Activated CD4-positive, alpha-beta T cell treated with anti-CD3 and anti-CD28 coated beads, Interleukin-2, amount 10 ng/mL, durations not matched to agents 24 days and 14 days (primary cell): ENCODE results near the gene MAF. TPM values are rescaled to one million over a fixed set of nuclear protein-coding genes. Genes with fewer than 3 reads are reported as not detected.

Experiments used
- DNase-seq: peaks from one replicate; pipeline ENCODE4 v3.0.0; 2022
- H3K27ac Mint-ChIP-seq: one replicate; pipeline ENCODE4 v1.8.0; 2022; ENCODE audit warnings: mild to moderate bottlenecking, mixed read lengths
- H3K27me3 Mint-ChIP-seq: one replicate; pipeline ENCODE4 v1.8.0; 2022; ENCODE audit warnings: mixed read lengths
- H3K36me3 Mint-ChIP-seq: one replicate; pipeline ENCODE4 v1.8.0; 2022; ENCODE audit warnings: low read depth, mild to moderate bottlenecking, mixed read lengths
- H3K4me1 Mint-ChIP-seq: one replicate; pipeline ENCODE4 v1.8.0; 2021; ENCODE audit warnings: mixed read lengths
- H3K4me3 Mint-ChIP-seq: one replicate; pipeline ENCODE4 v1.8.0; 2022; ENCODE audit warnings: mild to moderate bottlenecking, moderate library complexity, mixed read lengths
- H3K9me3 Mint-ChIP-seq: one replicate; pipeline ENCODE4 v1.8.0; 2021; ENCODE audit warnings: mixed read lengths
- intact Hi-C: fragments of 100-400 bp; cut with micrococcal nuclease; formaldehyde crosslinking; loops from one replicate; pipeline ENCODE4 v1.15.1; 2023
- total RNA-seq: library from RNA; stranded (reverse); gene quantifications from 2 replicates; pipeline ENCODE4 v1.2.3, GENCODE V29; 2022

Gene MAF
- total RNA-seq, 1 donor from 2014 or later = 62.8 TPM

- Mint-ChIP-seq H3K36me3 (no peaks in the 10 kb centered on the region), H3K27me3 (peaks cover 16% of the 10 kb centered on the region), H3K4me3 (peak overlapping the region; percentile 50), H3K4me1 (peaks cover 46% of the 10 kb centered on the region), H3K27ac (peak overlapping the region; percentile 54), H3K9me3 (no peaks in the 10 kb centered on the region)
- intact Hi-C loops = loop anchor here (5.0 to 10.0 kb wide), 3 partner anchors 106 to 859 kb away; no protein-coding TSS in a partner anchor
- peak; percentile 69 for DNase-seq
These were observed 5.5 kb upstream of the MAF start for GRCh38 chr16:79605999-79606398.

- no peak for DNase-seq
- peak overlapping the region; percentile 5 for H3K27ac Mint-ChIP-seq
- peaks cover 50% of the 10 kb centered on the region for H3K4me1 Mint-ChIP-seq
- intact Hi-C loops = loop anchor here (2.0 to 10.0 kb wide), 7 partner anchors 39 to 862 kb away; no protein-coding TSS in a partner anchor
- peaks cover 8% of the 10 kb centered on the region for H3K27me3 Mint-ChIP-seq
- H3K36me3 Mint-ChIP-seq = peaks cover 14% of the 10 kb centered on the region
- H3K4me3 Mint-ChIP-seq = peak overlapping the region; percentile 99
- no peaks in the 10 kb centered on the region for H3K9me3 Mint-ChIP-seq
These were observed 2.5 kb upstream of the MAF start for GRCh38 chr16:79603055-79603454.

- H3K27ac Mint-ChIP-seq = peak overlapping the region; percentile 83
- H3K9me3 Mint-ChIP-seq = no peaks in the 10 kb centered on the region
- peak overlapping the region; percentile 99 for H3K4me3 Mint-ChIP-seq
- peaks cover 18% of the 10 kb centered on the region for H3K36me3 Mint-ChIP-seq
- no peak for DNase-seq
- intact Hi-C loops = loop anchor here (1.0 to 10.0 kb wide), 12 partner anchors 26 to 1099 kb away; no protein-coding TSS in a partner anchor
- H3K4me1 Mint-ChIP-seq = peaks cover 50% of the 10 kb centered on the region
- peaks cover 8% of the 10 kb centered on the region for H3K27me3 Mint-ChIP-seq
These were observed 2.1 kb upstream of the MAF start for GRCh38 chr16:79602628-79603014.

GRCh38 chr16:79601931-79602627, 1.5 kb upstream of the MAF start:
- Mint-ChIP-seq H3K4me1 (peaks cover 47% of the 10 kb centered on the region), H3K27ac (peak overlapping the region; percentile 99), H3K4me3 (peak overlapping the region; percentile 99), H3K36me3 (peaks cover 22% of the 10 kb centered on the region), H3K9me3 (no peaks in the 10 kb centered on the region), H3K27me3 (peaks cover 8% of the 10 kb centered on the region)
- peak; percentile 95 for DNase-seq
- intact Hi-C loops = loop anchor here (1.0 to 10.0 kb wide), 15 partner anchors 26 to 1099 kb away; no protein-coding TSS in a partner anchor

DNA sequence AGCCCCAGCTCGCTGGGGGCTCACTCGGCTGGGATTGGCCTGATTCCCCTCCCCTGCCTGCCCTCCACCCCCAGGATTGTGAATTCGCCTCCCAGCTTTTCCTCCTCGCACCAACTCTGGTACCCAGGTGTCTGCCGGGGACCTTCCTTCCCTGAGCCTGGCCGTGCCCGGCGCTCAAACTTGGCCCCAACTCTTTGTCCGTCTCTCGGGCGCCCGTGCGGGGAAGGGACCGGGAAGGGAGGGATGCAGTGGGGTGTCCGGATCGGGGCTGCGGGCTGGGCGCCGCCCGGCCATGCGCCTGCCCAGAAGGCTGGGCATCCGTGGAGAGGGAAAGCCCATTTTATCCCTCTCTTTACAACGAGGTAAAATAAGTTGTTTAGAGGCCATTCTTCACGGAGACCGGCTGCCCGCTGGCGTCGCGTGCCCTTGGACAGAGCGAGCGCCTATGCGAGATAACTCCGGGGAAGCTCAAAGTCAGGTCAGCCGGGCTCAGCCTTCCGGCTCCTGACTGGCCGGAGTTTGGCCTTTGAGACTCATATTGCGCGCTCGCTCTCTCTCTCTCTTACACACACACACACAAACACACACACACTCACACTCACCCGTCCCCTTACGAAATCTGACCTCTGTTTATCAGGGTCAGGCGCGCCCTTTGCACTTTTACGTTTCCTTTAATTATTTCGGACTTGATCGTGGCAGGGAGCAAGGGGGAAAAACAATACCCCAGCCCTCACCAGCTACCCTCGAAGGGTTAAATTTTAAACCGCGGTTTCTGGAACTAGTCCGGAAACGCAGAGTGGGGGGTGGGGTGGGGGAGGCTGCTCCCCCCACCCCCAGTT, 774 bp upstream of the MAF start:
- Mint-ChIP-seq H3K9me3 (no peaks in the 10 kb centered on the region), H3K27ac (peak overlapping the region; percentile 99), H3K36me3 (peaks cover 26% of the 10 kb centered on the region), H3K4me3 (peak overlapping the region; percentile 99), H3K4me1 (peaks cover 47% of the 10 kb centered on the region), H3K27me3 (peaks cover 8% of the 10 kb centered on the region)
- intact Hi-C loops = loop anchor here (1.0 to 10.0 kb wide), 9 partner anchors 41 to 863 kb away; no protein-coding TSS in a partner anchor
- peak; percentile 83 for DNase-seq

- peak; percentile 89 for DNase-seq
- peaks cover 45% of the 10 kb centered on the region for H3K4me1 Mint-ChIP-seq
- H3K27me3 Mint-ChIP-seq = peaks cover 8% of the 10 kb centered on the region
- intact Hi-C loops = loop anchor here (1.0 to 10.0 kb wide), 11 partner anchors 42 to 1207 kb away; no protein-coding TSS in a partner anchor
- peak overlapping the region; percentile 99 for H3K4me3 Mint-ChIP-seq
- no peaks in the 10 kb centered on the region for H3K9me3 Mint-ChIP-seq
- peak overlapping the region; percentile 99 for H3K27ac Mint-ChIP-seq
- H3K36me3 Mint-ChIP-seq = peaks cover 36% of the 10 kb centered on the region
These were observed 500 bp downstream of the MAF start for GRCh38 chr16:79599837-79600637.

DNA sequence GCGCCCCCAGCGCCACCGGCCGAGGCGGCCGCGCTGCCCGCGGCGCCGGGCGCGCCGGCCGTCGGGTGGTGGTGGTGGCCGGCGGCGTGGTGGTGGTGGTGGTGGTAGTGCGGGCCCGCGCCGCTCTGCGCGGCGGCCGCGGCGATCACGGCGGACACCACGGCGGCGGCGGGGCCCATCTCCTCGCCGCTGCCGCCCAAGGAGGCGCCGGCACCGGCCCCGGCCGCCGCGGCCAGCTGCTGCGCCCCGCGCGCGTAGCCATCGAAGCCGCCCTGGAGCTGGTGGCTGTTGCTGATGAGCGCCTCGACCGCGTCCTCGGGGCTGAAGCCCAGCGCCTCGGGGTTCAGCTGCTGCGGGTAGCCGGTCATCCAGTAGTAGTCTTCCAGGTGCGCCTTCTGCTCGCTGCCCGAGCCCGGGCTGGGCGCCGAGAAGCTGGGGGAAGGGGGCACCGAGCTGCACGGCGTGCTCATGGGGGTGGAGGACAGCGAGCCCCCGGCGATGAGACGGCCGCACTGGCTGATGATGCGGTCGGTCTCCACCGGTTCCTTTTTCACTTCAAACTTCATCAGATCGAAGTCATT, 1.2 kb downstream of the MAF start:
- intact Hi-C loops = loop anchor here (2.0 to 5.0 kb wide), 2 partner anchors 637 to 1207 kb away; no protein-coding TSS in a partner anchor
- Mint-ChIP-seq H3K4me1 (peaks cover 45% of the 10 kb centered on the region), H3K4me3 (peak overlapping the region; percentile 93), H3K27ac (peak overlapping the region; percentile 95), H3K27me3 (peaks cover 6% of the 10 kb centered on the region), H3K36me3 (peaks cover 39% of the 10 kb centered on the region), H3K9me3 (no peaks in the 10 kb centered on the region)
- peak; percentile 79 for DNase-seq

DNA sequence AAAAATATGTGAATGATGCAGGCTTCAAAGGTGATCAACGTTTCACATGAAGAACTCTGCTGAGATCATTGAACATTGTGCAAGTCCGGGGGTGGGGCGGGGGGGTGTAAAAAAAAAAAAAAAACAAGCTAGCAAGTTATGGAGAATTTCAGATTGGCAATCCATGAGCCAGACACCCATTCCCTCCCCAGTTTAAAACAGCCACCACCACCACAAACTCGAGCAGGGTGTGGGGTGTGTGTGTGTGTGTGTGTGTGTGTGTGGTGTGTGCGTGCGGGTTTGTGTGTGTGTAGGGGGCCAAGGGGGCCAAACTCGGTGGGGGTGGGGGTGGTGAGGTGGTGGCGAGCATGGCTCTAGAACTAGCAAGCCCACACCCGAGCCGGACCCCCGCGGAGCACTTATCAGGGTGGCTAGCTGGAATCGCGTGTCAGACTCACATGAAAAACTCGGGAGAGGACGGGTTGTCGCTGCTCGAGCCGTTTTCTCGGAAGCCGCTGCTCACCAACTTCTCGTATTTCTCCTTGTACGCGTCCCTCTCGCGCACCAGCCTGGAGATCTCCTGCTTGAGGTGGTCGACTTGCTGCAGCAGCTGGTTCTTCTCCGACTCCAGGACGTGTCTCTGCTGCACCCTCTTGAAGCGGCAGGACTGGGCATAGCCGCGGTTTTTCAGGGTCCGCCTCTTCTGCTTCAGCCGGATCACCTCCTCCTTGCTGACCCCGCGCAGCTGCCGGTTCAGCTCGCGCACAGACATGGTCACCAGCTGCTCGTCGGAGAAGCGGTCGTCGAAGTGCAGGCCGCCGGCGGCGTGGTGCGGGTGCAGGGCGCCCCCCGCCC, 2.0 kb downstream of the MAF start:
- H3K4me1 Mint-ChIP-seq = peaks cover 41% of the 10 kb centered on the region
- H3K9me3 Mint-ChIP-seq = no peaks in the 10 kb centered on the region
- peaks cover 45% of the 10 kb centered on the region for H3K36me3 Mint-ChIP-seq
- H3K27ac Mint-ChIP-seq = peak overlapping the region; percentile 93
- H3K4me3 Mint-ChIP-seq = peak overlapping the region; percentile 92
- peak; percentile 83 for DNase-seq
- H3K27me3 Mint-ChIP-seq = peaks cover 6% of the 10 kb centered on the region
- intact Hi-C loops = loop anchor here (2.0 to 5.0 kb wide), 2 partner anchors 636 to 1208 kb away; no protein-coding TSS in a partner anchor

DNA sequence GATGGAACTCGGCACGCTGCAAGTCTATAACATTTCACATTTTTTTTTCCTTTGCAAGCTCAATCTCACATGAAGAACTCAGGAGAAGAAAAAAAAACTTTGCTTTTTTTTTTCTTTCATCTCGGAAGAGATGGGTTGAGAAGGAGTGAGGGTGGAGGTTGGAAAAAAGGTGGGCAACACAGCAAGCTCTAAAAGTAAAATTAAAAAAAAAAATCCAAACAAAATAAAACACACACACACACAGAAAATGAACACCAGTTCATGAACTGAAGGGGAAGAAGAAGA, 2.5 kb downstream of the MAF start:
- intact Hi-C loops = loop anchor here (2.0 to 5.0 kb wide), 2 partner anchors 636 to 1209 kb away; no protein-coding TSS in a partner anchor
- H3K4me3 Mint-ChIP-seq = peak overlapping the region; percentile 92
- H3K27ac Mint-ChIP-seq = peak overlapping the region; percentile 93
- DNase-seq = no peak
- H3K9me3 Mint-ChIP-seq = no peaks in the 10 kb centered on the region
- peaks cover 7% of the 10 kb centered on the region for H3K27me3 Mint-ChIP-seq
- peaks cover 44% of the 10 kb centered on the region for H3K4me1 Mint-ChIP-seq
- peaks cover 49% of the 10 kb centered on the region for H3K36me3 Mint-ChIP-seq

DNA sequence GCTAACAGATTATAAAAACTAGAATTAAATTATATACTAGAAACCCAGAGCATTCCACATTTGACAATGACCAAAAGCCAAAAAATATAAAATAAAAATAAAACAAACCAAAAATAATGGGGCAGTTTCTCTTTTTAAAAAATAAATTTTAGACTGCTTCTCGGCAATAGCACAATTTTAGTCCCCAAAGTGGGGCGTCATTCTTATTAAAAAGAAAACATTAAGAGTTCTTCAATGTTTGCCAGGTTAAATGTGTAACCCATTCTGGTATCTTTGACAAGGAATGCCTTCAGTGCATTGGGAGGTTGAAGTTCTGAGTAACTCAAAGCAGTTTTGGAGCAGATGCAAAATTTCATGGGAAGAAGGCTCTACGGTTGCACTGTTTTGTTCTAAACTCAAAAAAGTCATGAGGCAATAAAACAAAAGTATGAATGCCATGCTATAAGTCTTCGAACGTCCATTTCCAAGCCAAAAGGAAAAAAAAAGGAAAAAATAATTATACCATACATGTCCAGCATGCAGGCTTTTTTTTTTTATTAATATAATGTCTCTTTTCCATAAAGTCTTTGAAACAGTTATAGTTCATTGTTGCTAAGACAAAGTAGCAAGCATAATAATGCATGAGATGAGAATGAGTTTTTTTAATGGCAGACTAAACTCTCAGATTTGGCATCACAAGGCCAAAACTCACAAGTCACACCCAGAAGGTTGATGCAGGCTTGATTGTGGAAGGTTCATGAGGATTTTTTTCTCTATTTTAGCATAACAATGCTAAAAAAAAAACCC, 3.1 kb downstream of the MAF start:
- Mint-ChIP-seq H3K27me3 (peaks cover 7% of the 10 kb centered on the region), H3K4me1 (peaks cover 39% of the 10 kb centered on the region), H3K9me3 (no peaks in the 10 kb centered on the region), H3K27ac (peak overlapping the region; percentile 93), H3K36me3 (peaks cover 53% of the 10 kb centered on the region), H3K4me3 (peak overlapping the region; percentile 92)
- DNase-seq = peak; percentile 57
- intact Hi-C loops = loop anchor here (2.0 to 5.0 kb wide), 2 partner anchors 635 to 1209 kb away; no protein-coding TSS in a partner anchor

DNA sequence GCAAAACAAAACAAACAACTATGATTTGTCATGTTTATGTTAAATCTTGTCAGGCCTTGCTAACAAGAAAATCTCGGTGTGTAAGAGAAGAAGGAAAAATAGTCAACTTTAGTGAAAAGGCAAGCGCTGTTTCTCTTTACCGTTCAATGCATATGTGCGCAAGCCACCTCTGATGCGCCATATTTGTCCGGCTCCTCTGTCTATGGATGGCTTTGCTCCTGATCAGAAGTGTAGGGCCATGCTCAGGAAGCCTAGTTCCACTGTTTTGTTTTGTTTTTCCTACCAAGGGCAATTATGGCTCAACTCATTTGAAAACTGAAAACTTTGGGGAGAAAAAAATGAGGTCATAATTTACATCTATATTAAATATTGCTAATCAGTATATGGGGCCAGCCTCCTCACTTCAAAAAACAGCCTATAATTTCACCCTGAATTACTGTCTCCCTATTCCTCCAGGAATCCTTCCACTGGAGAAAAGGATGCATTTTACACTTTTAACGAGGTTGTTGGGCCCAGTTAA, 4.5 kb downstream of the MAF start:
- peaks cover 57% of the 10 kb centered on the region for H3K36me3 Mint-ChIP-seq
- intact Hi-C loops = loop anchor here (5.0 kb wide), 1 partner anchor 634 kb away; no protein-coding TSS in a partner anchor
- H3K27me3 Mint-ChIP-seq = peaks cover 7% of the 10 kb centered on the region
- peak overlapping the region; percentile 88 for H3K27ac Mint-ChIP-seq
- no peaks in the 10 kb centered on the region for H3K9me3 Mint-ChIP-seq
- H3K4me1 Mint-ChIP-seq = peaks cover 29% of the 10 kb centered on the region
- peak; percentile 52 for DNase-seq
- peak overlapping the region; percentile 87 for H3K4me3 Mint-ChIP-seq
